PC-3 (cell line): ENCODE data around the gene C11orf98. TPM values are rescaled to one million over a fixed set of nuclear protein-coding genes. Genes with fewer than 3 reads are reported as not detected.
"Not testable (repeated sequence)": the region's sequence is repeated elsewhere in the genome, so short reads cannot be mapped to it uniquely, and the experiment has no call there.

Experiments used
- ATAC-seq: fragments of 200-7000 bp; cut with Tn5 transposase; 2 replicates; pipeline ENCODE4 v1.9.1; 2020; ENCODE audit warnings: mild to moderate bottlenecking, moderate library complexity
- BruUV-seq: library from RNA; stranded (reverse); fragments of 400-500 nt; replicated peaks from 2 replicates; lab custom pipeline; 2021; lab: Mats Ljungman, UMichigan
- CTCF ChIA-PET: fragments of 300-600 bp; sonication (Branson Sonifier 250); formaldehyde crosslinking; loops from one replicate; lab custom pipeline; 2022; ENCODE audit warnings: antibody characterized with exemption; lab: Charles Lee
- POLR2A ChIA-PET: fragments of 300-600 bp; sonication (Branson Sonifier 250); formaldehyde crosslinking; loops from one replicate; lab custom pipeline; 2022; ENCODE audit warnings: antibody characterized with exemption; ENCODE audit not compliant: unreplicated experiment; lab: Charles Lee
- DNase-seq: peaks from one replicate; pipeline ENCODE4 v3.0.0-alpha.2; 2015
- H2AFZ ChIP-seq: fragments of 300-600 bp; sonication (generic); 2 replicates; pipeline ENCODE4 v1.6.0; 2016; ENCODE audit warnings: antibody characterized with exemption, low read length
- H3F3A ChIP-seq: fragments of 300-600 bp; sonication (generic); one replicate; pipeline ENCODE4 v1.6.0; 2017; ENCODE audit warnings: antibody characterized with exemption, low read length, control low read depth, mild to moderate bottlenecking; ENCODE audit not compliant: unreplicated experiment
- H3K27ac ChIP-seq: fragments of 300-600 bp; sonication (generic); 2 replicates; pipeline ENCODE4 v1.5.1; 2016; ENCODE audit warnings: mild to moderate bottlenecking, low read length
- H3K27me3 ChIP-seq: fragments of 300-600 bp; sonication (generic); 2 replicates; pipeline ENCODE4 v1.6.1; 2016; ENCODE audit warnings: low read length, mixed read lengths
- H3K36me3 ChIP-seq: fragments of 300-600 bp; sonication (generic); 2 replicates; pipeline ENCODE4 v1.6.1; 2016; ENCODE audit warnings: low read depth, mixed run types, low read length, mixed read lengths
- H3K4me1 ChIP-seq: fragments of 300-600 bp; sonication (generic); 2 replicates; pipeline ENCODE4 v1.5.1; 2016; ENCODE audit warnings: low read length; ENCODE audit not compliant: insufficient read depth
- H3K4me2 ChIP-seq: fragments of 300-600 bp; sonication (generic); 2 replicates; pipeline ENCODE4 v1.6.0; 2016; ENCODE audit warnings: low read length
- H3K4me3 ChIP-seq: fragments of 300-600 bp; sonication (generic); 2 replicates; pipeline ENCODE4 v1.5.1; 2016; ENCODE audit warnings: mild to moderate bottlenecking, low read length, mixed read lengths
- H3K79me2 ChIP-seq: fragments of 300-600 bp; sonication (generic); 2 replicates; pipeline ENCODE4 v1.6.1; 2017; ENCODE audit warnings: low read length, mixed read lengths
- H3K9ac ChIP-seq: fragments of 300-600 bp; sonication (generic); 2 replicates; pipeline ENCODE4 v1.6.0; 2016; ENCODE audit warnings: mild to moderate bottlenecking, low read length
- H3K9me2 ChIP-seq: fragments of 300-600 bp; sonication (generic); replicated peaks from 2 replicates; pipeline ENCODE4 v1.6.1; 2016; ENCODE audit warnings: mixed run types, low read length, mixed read lengths
- H3K9me3 ChIP-seq: fragments of 300-600 bp; sonication (generic); 2 replicates; pipeline ENCODE4 v1.6.1; 2016; ENCODE audit warnings: low read length, mixed read lengths
- H4K20me1 ChIP-seq: fragments of 300-600 bp; sonication (generic); 2 replicates; pipeline ENCODE4 v1.6.1; 2016; ENCODE audit warnings: low read length, mixed read lengths
- EZH2 ChIP-seq: fragments of 300-600 bp; sonication (generic); IDR thresholded peaks from one replicate; pipeline ENCODE4 v1.6.1; 2017; ENCODE audit warnings: antibody characterized with exemption, mild to moderate bottlenecking, low read length; ENCODE audit not compliant: unreplicated experiment
- EZH2phosphoT487 ChIP-seq: fragments of 300-600 bp; sonication (generic); IDR thresholded peaks from 2 replicates; pipeline ENCODE4 v1.6.1; 2018; ENCODE audit warnings: mild to moderate bottlenecking, antibody characterized with exemption, low read length, borderline replicate concordance
- intact Hi-C: fragments of 100-400 bp; cut with micrococcal nuclease; formaldehyde crosslinking; loops from 2 replicates; pipeline ENCODE4 v1.9.0; 2023
- total RNA-seq: library from RNA; depleted of rRNA; stranded (reverse); fragments of >200 nt; gene quantifications from 2 replicates; pipeline ENCODE4 v1.2.3, GENCODE V29; 2014
- TF ChIP-seq, protein P1 (sequence below): fragments of 300-600 bp; sonication (generic); conservative IDR thresholded peaks from 2 replicates; pipeline ENCODE4 v1.5.1; 2017; ENCODE audit warnings: antibody characterized with exemption, low read depth, mild to moderate bottlenecking, low read length

The C11orf98 gene
- total RNA-seq, 1 experiment from 2014 or later, result 302 TPM

GRCh38 chr11:62621567-62622470, 43.2 kb downstream of the C11orf98 start, which contains the start of gene B3GAT3:
Gene B3GAT3, minus strand, starts transcription at chr11:62621986. Its CDS starts 39 bp downstream, at chr11:62621947.
- ATAC-seq (peak; percentile 95), DNase-seq (peak; percentile 99)
- H2AFZ ChIP-seq, result peak within 1 kb of the TSS; percentile 74
- TF ChIP-seq, protein P1, sequence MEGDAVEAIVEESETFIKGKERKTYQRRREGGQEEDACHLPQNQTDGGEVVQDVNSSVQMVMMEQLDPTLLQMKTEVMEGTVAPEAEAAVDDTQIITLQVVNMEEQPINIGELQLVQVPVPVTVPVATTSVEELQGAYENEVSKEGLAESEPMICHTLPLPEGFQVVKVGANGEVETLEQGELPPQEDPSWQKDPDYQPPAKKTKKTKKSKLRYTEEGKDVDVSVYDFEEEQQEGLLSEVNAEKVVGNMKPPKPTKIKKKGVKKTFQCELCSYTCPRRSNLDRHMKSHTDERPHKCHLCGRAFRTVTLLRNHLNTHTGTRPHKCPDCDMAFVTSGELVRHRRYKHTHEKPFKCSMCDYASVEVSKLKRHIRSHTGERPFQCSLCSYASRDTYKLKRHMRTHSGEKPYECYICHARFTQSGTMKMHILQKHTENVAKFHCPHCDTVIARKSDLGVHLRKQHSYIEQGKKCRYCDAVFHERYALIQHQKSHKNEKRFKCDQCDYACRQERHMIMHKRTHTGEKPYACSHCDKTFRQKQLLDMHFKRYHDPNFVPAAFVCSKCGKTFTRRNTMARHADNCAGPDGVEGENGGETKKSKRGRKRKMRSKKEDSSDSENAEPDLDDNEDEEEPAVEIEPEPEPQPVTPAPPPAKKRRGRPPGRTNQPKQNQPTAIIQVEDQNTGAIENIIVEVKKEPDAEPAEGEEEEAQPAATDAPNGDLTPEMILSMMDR, result no peak
- TF ChIP-seq EZH2, result no peak
- TF ChIP-seq EZH2phosphoT487, result no peak
- peak within 1 kb of the TSS; percentile 85 for H3K9ac ChIP-seq
- peaks cover 24% of the 10 kb centered on the region for H3K79me2 ChIP-seq
- H3K36me3 ChIP-seq, result peaks cover 21% of the 10 kb centered on the region
- intact Hi-C loops, result loop anchor here (2.0 kb wide), 1 partner anchor 31 kb away; the partner anchor contains the start of gene INTS5
- peaks cover 21% of the 10 kb centered on the region for H3K4me1 ChIP-seq
- H3K27ac ChIP-seq, result peak within 1 kb of the TSS; percentile 79
- ChIA-PET CTCF (interaction anchor here (0.5 to 2.0 kb wide), 4 partner anchors 10 to 149 kb away, joined by 3 to 6 read pairs (median 6); partner anchors contain the start of genes C11orf98, CSKMT and TAF6L), POLR2A (interaction anchor here (0.6 to 1.2 kb wide), 6 partner anchors 16 to 698 kb away, joined by 3 to 20 read pairs (median 5); partner anchors contain the start of genes EEF1G, INTS5 and TUT1)
- no peaks in the 10 kb centered on the region for H3K9me2 ChIP-seq
- peaks cover 13% of the 10 kb centered on the region for H3F3A ChIP-seq
- H3K4me2 ChIP-seq, result peak within 1 kb of the TSS; percentile 84
- no peaks in the 10 kb centered on the region for H3K27me3 ChIP-seq
- H4K20me1 ChIP-seq, result no peaks in the 10 kb centered on the region
- no TSS peak for BruUV-seq
- H3K9me3 ChIP-seq, result no peaks in the 10 kb centered on the region
- H3K4me3 ChIP-seq, result peak within 1 kb of the TSS; percentile 88

GRCh38 chr11:62621027-62621566, 43.9 kb downstream of the C11orf98 start:
- peak overlapping the region; percentile 74 for H2AFZ ChIP-seq
- ChIA-PET CTCF (interaction anchor here (1.3 to 2.0 kb wide), 2 partner anchors 9 to 44 kb away, joined by 3 to 5 read pairs; partner anchors contain the start of genes C11orf98 and CSKMT), POLR2A (interaction anchor here (0.6 to 1.2 kb wide), 3 partner anchors 17 to 85 kb away, joined by 3 to 9 read pairs (median 5); partner anchors contain the start of gene INTS5)
- H3K9ac ChIP-seq, result peak overlapping the region; percentile 85
- H4K20me1 ChIP-seq, result no peaks in the 10 kb centered on the region
- TSS peak; percentile 25 for BruUV-seq
- no peaks in the 10 kb centered on the region for H3K9me3 ChIP-seq
- H3K4me3 ChIP-seq, result peak overlapping the region; percentile 88
- ATAC-seq (no peak), DNase-seq (no peak)
- peak overlapping the region; percentile 84 for H3K4me2 ChIP-seq
- TF ChIP-seq EZH2 (no peak), EZH2phosphoT487 (no peak)
- TF ChIP-seq, protein P1, result no peak
- peaks cover 21% of the 10 kb centered on the region for H3K4me1 ChIP-seq
- H3K9me2 ChIP-seq, result no peaks in the 10 kb centered on the region
- peaks cover 14% of the 10 kb centered on the region; the same call in 1 of the 2 replicates for H3K36me3 ChIP-seq
- no peaks in the 10 kb centered on the region for H3K27me3 ChIP-seq
- H3K79me2 ChIP-seq, result peaks cover 24% of the 10 kb centered on the region
- H3F3A ChIP-seq, result peaks cover 13% of the 10 kb centered on the region
- peak overlapping the region; percentile 79 for H3K27ac ChIP-seq
- intact Hi-C loops, result no loop called here

- H3K27me3 ChIP-seq, H3K4me2 ChIP-seq, H3K4me3 ChIP-seq, H3K27ac ChIP-seq, ATAC-seq, H2AFZ ChIP-seq, POLR2A ChIA-PET, H3K9me3 ChIP-seq, H3K9me2 ChIP-seq, H4K20me1 ChIP-seq, H3F3A ChIP-seq, H3K9ac ChIP-seq, DNase-seq, intact Hi-C loops, H3K36me3 ChIP-seq, CTCF ChIA-PET, BruUV-seq: not testable (repeated sequence)
- peaks cover 24% of the 10 kb centered on the region for H3K79me2 ChIP-seq
- H3K4me1 ChIP-seq, result peaks cover 35% of the 10 kb centered on the region
Observed at GRCh38 chr11:62616957-62617356, 48.1 kb downstream of the C11orf98 start.
